ENCODE results near the gene HMGCLL1. TPM values are rescaled to one million over a fixed set of nuclear protein-coding genes. Genes with fewer than 3 reads are reported as not detected.

HMGCLL1 gene
- total and polyA plus RNA-seq, 3 donors from 2014 or later = 2.2 to 9.2 (median 7.2) TPM

GRCh38 chr6:55405474-55406235 is 173.3 kb downstream of the HMGCLL1 start:
- H3K27me3 ChIP-seq = no peaks in the 10 kb centered on the region
- H3K27ac ChIP-seq = no peak overlapping the region
- TF ChIP-seq, protein P1, sequence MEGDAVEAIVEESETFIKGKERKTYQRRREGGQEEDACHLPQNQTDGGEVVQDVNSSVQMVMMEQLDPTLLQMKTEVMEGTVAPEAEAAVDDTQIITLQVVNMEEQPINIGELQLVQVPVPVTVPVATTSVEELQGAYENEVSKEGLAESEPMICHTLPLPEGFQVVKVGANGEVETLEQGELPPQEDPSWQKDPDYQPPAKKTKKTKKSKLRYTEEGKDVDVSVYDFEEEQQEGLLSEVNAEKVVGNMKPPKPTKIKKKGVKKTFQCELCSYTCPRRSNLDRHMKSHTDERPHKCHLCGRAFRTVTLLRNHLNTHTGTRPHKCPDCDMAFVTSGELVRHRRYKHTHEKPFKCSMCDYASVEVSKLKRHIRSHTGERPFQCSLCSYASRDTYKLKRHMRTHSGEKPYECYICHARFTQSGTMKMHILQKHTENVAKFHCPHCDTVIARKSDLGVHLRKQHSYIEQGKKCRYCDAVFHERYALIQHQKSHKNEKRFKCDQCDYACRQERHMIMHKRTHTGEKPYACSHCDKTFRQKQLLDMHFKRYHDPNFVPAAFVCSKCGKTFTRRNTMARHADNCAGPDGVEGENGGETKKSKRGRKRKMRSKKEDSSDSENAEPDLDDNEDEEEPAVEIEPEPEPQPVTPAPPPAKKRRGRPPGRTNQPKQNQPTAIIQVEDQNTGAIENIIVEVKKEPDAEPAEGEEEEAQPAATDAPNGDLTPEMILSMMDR (IDR thresholded peaks at IDR 0.05) = no peak
- TF ChIP-seq POLR2A (IDR thresholded peaks at IDR 0.05) = no peak
- no peaks in the 10 kb centered on the region for H3K4me1 ChIP-seq
- no peak overlapping the region for H3K4me3 ChIP-seq
- H3K9me3 ChIP-seq = no peaks in the 10 kb centered on the region
- no peak for DNase-seq
- 74 to 75% methylated on average over 7 of the region's 7 CpGs for WGBS, 2 donors
- intact Hi-C loops (cut with DNase I; ENCODE audit: low total_unique reads) = no loop called here
- H3K36me3 ChIP-seq (ENCODE audit: low read depth, missing control alignments) = no peaks in the 10 kb centered on the region

DNA sequence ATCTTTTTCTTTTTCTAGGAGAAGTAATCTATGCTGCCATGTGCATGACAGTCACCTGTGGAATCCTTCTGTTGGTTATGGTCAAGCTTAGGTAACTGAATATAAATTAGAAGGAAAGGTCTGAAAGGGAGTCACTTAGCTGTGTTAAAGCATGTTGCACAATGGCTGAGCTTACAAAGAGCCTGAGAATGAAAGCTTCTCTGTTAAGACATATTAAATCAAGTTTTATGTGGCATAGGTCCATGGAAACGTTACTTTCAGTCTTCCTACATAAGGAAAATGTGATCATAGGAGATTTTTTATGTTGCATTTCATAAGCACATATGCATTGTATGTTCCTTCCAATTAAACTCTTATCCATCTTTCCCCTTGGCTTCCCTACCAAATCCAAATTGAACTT is 179.6 kb downstream of the HMGCLL1 start:
- H3K9me3 ChIP-seq = no peaks in the 10 kb centered on the region
- WGBS, 2 donors = 47 to 68% methylated on average over 1 of the region's 1 CpG
- H3K4me1 ChIP-seq = no peaks in the 10 kb centered on the region
- no peak overlapping the region for H3K27ac ChIP-seq
- H3K4me3 ChIP-seq = no peak overlapping the region
- H3K27me3 ChIP-seq = no peaks in the 10 kb centered on the region
- DNase-seq = no peak
- intact Hi-C loops (cut with DNase I; ENCODE audit: low total_unique reads) = no loop called here
- H3K36me3 ChIP-seq (ENCODE audit: low read depth, missing control alignments) = no peaks in the 10 kb centered on the region
- TF ChIP-seq, protein P1 (IDR thresholded peaks at IDR 0.05) = no peak
- TF ChIP-seq POLR2A (IDR thresholded peaks at IDR 0.05) = no peak

DNA sequence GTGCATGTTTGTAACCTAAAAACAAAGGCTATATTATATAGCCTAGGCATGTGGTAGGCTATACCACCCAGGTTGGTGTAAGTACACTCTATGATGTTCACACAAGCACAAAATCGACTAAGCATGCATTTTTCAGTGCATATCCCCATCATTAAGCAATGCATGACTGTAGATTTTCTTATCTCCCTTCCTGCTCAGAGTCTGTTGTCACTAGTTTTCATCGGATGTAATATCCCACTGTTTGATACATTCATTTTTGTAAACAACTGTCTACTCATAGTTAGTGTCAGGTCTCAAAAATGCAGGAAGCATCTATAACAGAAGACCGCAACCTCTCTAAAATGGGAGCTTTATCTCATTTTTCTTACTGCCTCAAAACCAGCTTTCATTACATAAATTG is 181.0 kb downstream of the HMGCLL1 start:
- no peak overlapping the region for H3K4me3 ChIP-seq
- intact Hi-C loops (cut with DNase I; ENCODE audit: low total_unique reads) = no loop called here
- H3K27ac ChIP-seq = no peak overlapping the region
- no peaks in the 10 kb centered on the region for H3K4me1 ChIP-seq
- TF ChIP-seq, protein P1 (IDR thresholded peaks at IDR 0.05) = no peak
- TF ChIP-seq POLR2A (IDR thresholded peaks at IDR 0.05) = no peak
- no peaks in the 10 kb centered on the region for H3K9me3 ChIP-seq
- no peak for DNase-seq
- 79 to 87% methylated on average over 3 of the region's 3 CpGs for WGBS, 2 donors
- H3K27me3 ChIP-seq = no peaks in the 10 kb centered on the region
- H3K36me3 ChIP-seq (ENCODE audit: low read depth, missing control alignments) = no peaks in the 10 kb centered on the region

DNA sequence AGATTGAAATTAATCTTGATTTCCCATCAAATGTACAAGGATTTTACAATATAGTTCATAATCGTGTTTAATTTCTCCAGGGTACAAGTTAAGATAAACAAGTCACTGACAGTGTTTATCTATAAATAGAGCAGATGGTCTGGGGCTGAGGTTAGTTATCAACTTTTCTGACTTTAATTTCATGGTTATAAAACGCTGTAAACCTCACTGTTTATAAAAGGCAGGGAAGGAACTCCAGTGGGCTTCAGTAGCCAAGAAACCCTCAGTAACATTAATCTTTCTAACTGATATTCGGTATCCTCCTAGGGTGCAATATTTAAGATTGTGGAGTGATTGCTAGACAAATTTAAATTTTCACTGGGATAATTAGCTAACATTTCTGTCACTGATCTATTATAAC is 183.1 kb downstream of the HMGCLL1 start:
- no peaks in the 10 kb centered on the region for H3K27me3 ChIP-seq
- H3K27ac ChIP-seq = no peak overlapping the region
- no peaks in the 10 kb centered on the region for H3K36me3 ChIP-seq (ENCODE audit: low read depth, missing control alignments)
- intact Hi-C loops (cut with DNase I; ENCODE audit: low total_unique reads) = no loop called here
- no peak for DNase-seq
- 44 to 51% methylated on average over 3 of the region's 3 CpGs for WGBS, 2 donors
- H3K9me3 ChIP-seq = no peaks in the 10 kb centered on the region
- no peak overlapping the region for H3K4me3 ChIP-seq
- no peaks in the 10 kb centered on the region for H3K4me1 ChIP-seq
- no peak for TF ChIP-seq POLR2A (IDR thresholded peaks at IDR 0.05)
- TF ChIP-seq, protein P1 (IDR thresholded peaks at IDR 0.05) = no peak

GRCh38 chr6:55388211-55388610 is 190.8 kb downstream of the HMGCLL1 start:
- H3K27ac ChIP-seq = no peak overlapping the region
- TF ChIP-seq POLR2A (IDR thresholded peaks at IDR 0.05) = no peak
- TF ChIP-seq, protein P1 (IDR thresholded peaks at IDR 0.05) = no peak
- no peak overlapping the region for H3K4me3 ChIP-seq
- H3K27me3 ChIP-seq = no peaks in the 10 kb centered on the region
- intact Hi-C loops (cut with DNase I; ENCODE audit: low total_unique reads) = no loop called here
- no peaks in the 10 kb centered on the region for H3K4me1 ChIP-seq
- H3K36me3 ChIP-seq (ENCODE audit: low read depth, missing control alignments) = no peaks in the 10 kb centered on the region
- no peak for DNase-seq
- H3K9me3 ChIP-seq = no peaks in the 10 kb centered on the region
- WGBS, 2 donors = 86 to 91% methylated on average over 3 of the region's 3 CpGs
